SK-N-SH (cell line): Measurements from ENCODE around the gene CD6.

ENCODE experiments used
- CTCF ChIP-seq: fragments of 200-600 bp; sonication (generic); IDR thresholded peaks from 2 replicates; pipeline ENCODE4 v1.6.1; 2017; ENCODE audit warnings: antibody characterized with exemption, mild to moderate bottlenecking, moderate library complexity
- ELF1 ChIP-seq: IDR thresholded peaks from 2 replicates; pipeline ENCODE4 v1.4.0; 2012
- EP300 ChIP-seq, 2 experiments: IDR thresholded peaks; 2 replicates each; pipeline versions ENCODE4 v1.4.0 to v1.6.1; 2012; ENCODE audit warnings: borderline replicate concordance in 1 of 2, low read depth in 1 of 2, low read length in 1 of 2
- POLR2AphosphoS5 ChIP-seq: IDR thresholded peaks from 2 replicates; pipeline ENCODE4 v1.6.1; 2012; ENCODE audit warnings: low read depth, low read length
- RAD21 ChIP-seq: IDR thresholded peaks from 2 replicates; pipeline ENCODE4 v1.6.1; 2012; ENCODE audit warnings: mild to moderate bottlenecking, low read length
- RCOR1 ChIP-seq: fragments of 150-350 bp; IDR thresholded peaks from 2 replicates; pipeline ENCODE4 v1.6.1; 2017; ENCODE audit warnings: antibody characterized with exemption, low read length
- SMC3 ChIP-seq: IDR thresholded peaks from 2 replicates; pipeline ENCODE4 v1.6.1; 2012; ENCODE audit warnings: low read depth, low read length, improper control_type of control experiment
- YY1 ChIP-seq: IDR thresholded peaks from 2 replicates; pipeline ENCODE4 v1.4.0; 2012; ENCODE audit warnings: low read depth, mild to moderate bottlenecking
- TF ChIP-seq, protein P1 (sequence below): fragments of 150-350 bp; IDR thresholded peaks from 2 replicates; pipeline ENCODE4 v1.6.1; 2017; ENCODE audit warnings: antibody characterized with exemption, low read length, low read depth, borderline replicate concordance
- TF ChIP-seq, protein P2 (sequence below): IDR thresholded peaks from 2 replicates; pipeline ENCODE4 v1.4.0; 2012; ENCODE audit warnings: low read depth, borderline replicate concordance

- TF ChIP-seq RAD21, result no peak
- no peak for TF ChIP-seq EP300 (IDR thresholded peaks at IDR 0.05; ENCODE audit: borderline replicate concordance in 1 of 2, low read depth in 1 of 2, low read length in 1 of 2)
- TF ChIP-seq CTCF, result no peak
- no peak for TF ChIP-seq RCOR1
- no peak for TF ChIP-seq POLR2AphosphoS5
- TF ChIP-seq, protein P1, sequence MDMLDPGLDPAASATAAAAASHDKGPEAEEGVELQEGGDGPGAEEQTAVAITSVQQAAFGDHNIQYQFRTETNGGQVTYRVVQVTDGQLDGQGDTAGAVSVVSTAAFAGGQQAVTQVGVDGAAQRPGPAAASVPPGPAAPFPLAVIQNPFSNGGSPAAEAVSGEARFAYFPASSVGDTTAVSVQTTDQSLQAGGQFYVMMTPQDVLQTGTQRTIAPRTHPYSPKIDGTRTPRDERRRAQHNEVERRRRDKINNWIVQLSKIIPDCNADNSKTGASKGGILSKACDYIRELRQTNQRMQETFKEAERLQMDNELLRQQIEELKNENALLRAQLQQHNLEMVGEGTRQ, result no peak
- no peak for TF ChIP-seq YY1
- no peak for TF ChIP-seq SMC3
- TF ChIP-seq, protein P2, sequence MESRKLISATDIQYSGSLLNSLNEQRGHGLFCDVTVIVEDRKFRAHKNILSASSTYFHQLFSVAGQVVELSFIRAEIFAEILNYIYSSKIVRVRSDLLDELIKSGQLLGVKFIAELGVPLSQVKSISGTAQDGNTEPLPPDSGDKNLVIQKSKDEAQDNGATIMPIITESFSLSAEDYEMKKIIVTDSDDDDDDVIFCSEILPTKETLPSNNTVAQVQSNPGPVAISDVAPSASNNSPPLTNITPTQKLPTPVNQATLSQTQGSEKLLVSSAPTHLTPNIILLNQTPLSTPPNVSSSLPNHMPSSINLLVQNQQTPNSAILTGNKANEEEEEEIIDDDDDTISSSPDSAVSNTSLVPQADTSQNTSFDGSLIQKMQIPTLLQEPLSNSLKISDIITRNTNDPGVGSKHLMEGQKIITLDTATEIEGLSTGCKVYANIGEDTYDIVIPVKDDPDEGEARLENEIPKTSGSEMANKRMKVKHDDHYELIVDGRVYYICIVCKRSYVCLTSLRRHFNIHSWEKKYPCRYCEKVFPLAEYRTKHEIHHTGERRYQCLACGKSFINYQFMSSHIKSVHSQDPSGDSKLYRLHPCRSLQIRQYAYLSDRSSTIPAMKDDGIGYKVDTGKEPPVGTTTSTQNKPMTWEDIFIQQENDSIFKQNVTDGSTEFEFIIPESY, result no peak
- TF ChIP-seq ELF1, result no peak
These were observed 39.2 kb downstream of the CD6 start for GRCh38 chr11:61010466-61011228.
